HepG2 (cell line): ENCODE data around the gene ZNF343. TPM values are rescaled to one million over a fixed set of nuclear protein-coding genes. Genes with fewer than 3 reads are reported as not detected.

ENCODE experiments used
- ATF2 ChIP-seq: sonication (generic); formaldehyde crosslinking; IDR thresholded peaks from 2 replicates; pipeline ENCODE4 v1.4.0; 2020; ENCODE audit warnings: missing genetic modification reagents
- BORCS8-MEF2B ChIP-seq: sonication (generic); formaldehyde crosslinking; IDR thresholded peaks from 2 replicates; pipeline ENCODE4 v1.8.0; 2022; ENCODE audit warnings: mild to moderate bottlenecking, missing genetic modification reagents
- DRAP1 ChIP-seq: IDR thresholded peaks from 2 replicates; pipeline ENCODE4 v1.6.1; 2016; ENCODE audit warnings: missing genetic modification reagents, missing compliant biosample characterization
- JUN ChIP-seq: sonication (generic); formaldehyde crosslinking; IDR thresholded peaks from 2 replicates; pipeline ENCODE4 v1.4.0; 2020; ENCODE audit warnings: mild to moderate bottlenecking, missing genetic modification reagents
- MTF2 ChIP-seq: sonication (generic); formaldehyde crosslinking; IDR thresholded peaks from 2 replicates; pipeline ENCODE4 v1.5.0; 2020; ENCODE audit warnings: missing genetic modification reagents, borderline replicate concordance
- NR0B2 ChIP-seq: sonication (generic); formaldehyde crosslinking; IDR thresholded peaks from 2 replicates; pipeline ENCODE4 v1.4.0; 2020; ENCODE audit warnings: mild to moderate bottlenecking, missing genetic modification reagents
- PITX1 ChIP-seq: sonication (generic); formaldehyde crosslinking; IDR thresholded peaks from 2 replicates; pipeline ENCODE4 v1.5.1; 2020; ENCODE audit warnings: mild to moderate bottlenecking, missing genetic modification reagents
- POLR2G ChIP-seq: fragments of 200-400 bp; formaldehyde crosslinking; IDR thresholded peaks from 2 replicates; pipeline ENCODE4 v1.6.1; 2018; ENCODE audit warnings: mild to moderate bottlenecking, low read depth, low read length, moderate library complexity
- SCMH1 ChIP-seq: sonication (generic); formaldehyde crosslinking; IDR thresholded peaks from 2 replicates; pipeline ENCODE4 v1.9.0; 2021; ENCODE audit warnings: missing genetic modification reagents, mild to moderate bottlenecking, borderline replicate concordance
- SIX4 ChIP-seq: sonication (generic); formaldehyde crosslinking; IDR thresholded peaks from 2 replicates; pipeline ENCODE4 v1.4.0; 2020; ENCODE audit warnings: missing genetic modification reagents
- SSRP1 ChIP-seq: IDR thresholded peaks from 2 replicates; pipeline ENCODE4 v1.6.1; 2016; ENCODE audit warnings: control low read depth
- ZEB1 ChIP-seq: IDR thresholded peaks from 2 replicates; pipeline ENCODE4 v1.6.1; 2012; ENCODE audit warnings: mild to moderate bottlenecking, low read depth, inconsistent platforms; ENCODE audit not compliant: insufficient replicate concordance
- ZFP37 ChIP-seq: sonication (generic); formaldehyde crosslinking; IDR thresholded peaks from 2 replicates; pipeline ENCODE4 v1.4.0; 2020; ENCODE audit warnings: missing genetic modification reagents, borderline replicate concordance
- ZNF564 ChIP-seq: sonication (generic); formaldehyde crosslinking; IDR thresholded peaks from 2 replicates; pipeline ENCODE4 v1.8.1; 2023; ENCODE audit warnings: mild to moderate bottlenecking, missing genetic modification reagents
- ZNF709 ChIP-seq: sonication (generic); formaldehyde crosslinking; IDR thresholded peaks from 2 replicates; pipeline ENCODE4 v1.5.0; 2020; ENCODE audit warnings: mild to moderate bottlenecking, missing genetic modification reagents
- ZNF737 ChIP-seq: sonication (generic); formaldehyde crosslinking; IDR thresholded peaks from 2 replicates; pipeline ENCODE4 v1.5.0; 2020; ENCODE audit warnings: missing genetic modification reagents, mild to moderate bottlenecking, borderline replicate concordance
- ZNF761 ChIP-seq: sonication (generic); formaldehyde crosslinking; conservative IDR thresholded peaks from 2 replicates; pipeline ENCODE4 v1.4.0; 2020; ENCODE audit warnings: mild to moderate bottlenecking, missing genetic modification reagents
- ZSCAN29 ChIP-seq: sonication (generic); formaldehyde crosslinking; conservative IDR thresholded peaks from 2 replicates; pipeline ENCODE4 v1.4.0; 2020; ENCODE audit warnings: mild to moderate bottlenecking, missing genetic modification reagents
- polyA plus RNA-seq, 8 experiments: library from polyadenylated mRNA; depleted of rRNA in 3 of 8; stranded (reverse) in 7 of 8; unstranded in 1 of 8; fragments of >200 nt; fragmentation: Illumina TruSeq in 4 of 8; extraction: Trizol in 4 of 8; gene quantifications; 2 replicates each; pipeline versions ENCODE4 v1.2.1 to v1.2.3, GENCODE V29; 2011 to 2016; ENCODE audit warnings: low read depth in 4 of 8, missing spikeins in 1 of 8, mixed read lengths in 1 of 8; ENCODE audit not compliant: insufficient read depth in 1 of 8
- total RNA-seq, 5 experiments: library from RNA; depleted of rRNA; stranded (reverse); fragments of >200 nt; fragmentation: Illumina TruSeq; extraction: Trizol; gene quantifications; 2 replicates each; pipeline ENCODE4 v1.2.3, GENCODE V29; 2016; ENCODE audit warnings: low read depth in 1 of 5
- TF ChIP-seq, protein P1 (sequence below): sonication (generic); formaldehyde crosslinking; IDR thresholded peaks from 2 replicates; pipeline ENCODE4 v1.8.1; 2023; ENCODE audit warnings: missing genetic modification reagents, inconsistent platforms, borderline replicate concordance
- TF ChIP-seq, protein P2 (sequence below): sonication (generic); formaldehyde crosslinking; IDR thresholded peaks from 2 replicates; pipeline ENCODE4 v1.5.0; 2020; ENCODE audit warnings: missing genetic modification reagents
- TF ChIP-seq, protein P3 (sequence below): sonication (generic); formaldehyde crosslinking; IDR thresholded peaks from 2 replicates; pipeline ENCODE4 v1.8.1; 2023; ENCODE audit warnings: mild to moderate bottlenecking, missing genetic modification reagents, borderline replicate concordance
- TF ChIP-seq, protein P4 (sequence below): sonication (generic); formaldehyde crosslinking; IDR thresholded peaks from 2 replicates; pipeline ENCODE4 v1.9.0; 2021; ENCODE audit warnings: missing genetic modification reagents, mild to moderate bottlenecking, borderline replicate concordance

The ZNF343 gene
- total and polyA plus RNA-seq, 2 of the 13 experiments (the other 11 are each of a cell fraction or from before 2014, with no cell fraction given) = 16.4 to 22.1 TPM

DNA sequence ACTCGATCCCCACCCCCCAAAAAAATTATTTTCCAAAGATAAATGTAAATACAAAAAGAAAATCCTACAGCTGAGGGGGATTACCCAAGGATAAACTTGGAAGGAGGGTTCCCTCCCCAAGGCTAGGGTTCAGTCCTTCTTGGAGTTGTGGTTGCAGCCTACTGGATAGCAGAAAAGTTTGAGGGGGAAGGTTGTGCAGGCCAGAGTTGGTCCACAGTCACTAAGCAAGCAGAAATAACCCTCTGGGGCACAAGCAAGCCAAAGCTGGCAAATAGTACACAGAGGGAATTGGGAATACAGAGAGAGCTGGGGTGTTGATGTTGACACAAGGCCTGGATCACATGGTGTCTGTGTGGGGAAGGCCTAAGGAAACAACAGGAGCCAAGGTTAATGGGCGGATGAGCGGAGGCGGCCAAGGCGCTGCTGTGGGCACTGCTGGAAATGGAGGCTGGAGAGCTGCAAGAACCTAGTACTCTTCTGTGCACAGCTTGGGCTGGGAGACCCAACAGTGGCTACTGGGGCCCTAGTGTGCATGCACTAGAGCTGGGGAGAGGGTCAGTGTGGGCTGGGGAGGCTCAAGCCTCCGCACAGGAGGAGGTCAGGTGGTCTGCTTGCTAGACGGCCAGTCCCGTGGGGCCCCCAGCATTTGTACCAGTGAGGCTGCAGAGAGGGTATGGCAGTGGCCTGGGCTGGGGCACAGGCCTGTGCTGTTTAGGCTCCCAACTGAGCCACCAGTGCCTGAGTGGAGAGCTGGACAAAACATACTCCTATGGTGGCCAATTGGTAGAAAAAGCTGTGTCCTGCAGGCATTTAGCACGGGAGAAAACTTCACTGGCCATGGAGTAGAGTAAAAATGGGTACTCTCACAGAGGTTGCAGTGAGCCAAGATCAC, 32.6 kb downstream of the ZNF343 start (continued):
- 0 out of 2 replicates have a peak, but pooled peaks have one; percentile 52 for TF ChIP-seq NR0B2 (CRISPR knock-in tag)
- TF ChIP-seq SCMH1 (CRISPR knock-in tag) = no peak
- TF ChIP-seq JUN (CRISPR knock-in tag) = no peak
- TF ChIP-seq MTF2 (CRISPR knock-in tag) = 0 out of 2 replicates have a peak, but pooled peaks have one; percentile 19
- peak; percentile 71 for TF ChIP-seq ATF2
- TF ChIP-seq, protein P1, sequence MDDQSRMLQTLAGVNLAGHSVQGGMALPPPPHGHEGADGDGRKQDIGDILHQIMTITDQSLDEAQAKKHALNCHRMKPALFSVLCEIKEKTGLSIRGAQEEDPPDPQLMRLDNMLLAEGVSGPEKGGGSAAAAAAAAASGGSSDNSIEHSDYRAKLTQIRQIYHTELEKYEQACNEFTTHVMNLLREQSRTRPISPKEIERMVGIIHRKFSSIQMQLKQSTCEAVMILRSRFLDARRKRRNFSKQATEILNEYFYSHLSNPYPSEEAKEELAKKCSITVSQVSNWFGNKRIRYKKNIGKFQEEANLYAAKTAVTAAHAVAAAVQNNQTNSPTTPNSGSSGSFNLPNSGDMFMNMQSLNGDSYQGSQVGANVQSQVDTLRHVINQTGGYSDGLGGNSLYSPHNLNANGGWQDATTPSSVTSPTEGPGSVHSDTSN (CRISPR knock-in tag) = no peak
- TF ChIP-seq ZSCAN29 (CRISPR knock-in tag) = peak; percentile 67; the same call in 1 of the 2 replicates
- TF ChIP-seq ZFP37 (CRISPR knock-in tag) = peak; percentile 58; the same call in 1 of the 2 replicates
- no peak for TF ChIP-seq POLR2G
- TF ChIP-seq SSRP1 (CRISPR knock-in tag) = peak; percentile 78
- TF ChIP-seq, protein P2, sequence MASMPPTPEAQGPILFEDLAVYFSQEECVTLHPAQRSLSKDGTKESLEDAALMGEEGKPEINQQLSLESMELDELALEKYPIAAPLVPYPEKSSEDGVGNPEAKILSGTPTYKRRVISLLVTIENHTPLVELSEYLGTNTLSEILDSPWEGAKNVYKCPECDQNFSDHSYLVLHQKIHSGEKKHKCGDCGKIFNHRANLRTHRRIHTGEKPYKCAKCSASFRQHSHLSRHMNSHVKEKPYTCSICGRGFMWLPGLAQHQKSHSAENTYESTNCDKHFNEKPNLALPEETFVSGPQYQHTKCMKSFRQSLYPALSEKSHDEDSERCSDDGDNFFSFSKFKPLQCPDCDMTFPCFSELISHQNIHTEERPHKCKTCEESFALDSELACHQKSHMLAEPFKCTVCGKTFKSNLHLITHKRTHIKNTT = no peak
- TF ChIP-seq ZNF564 (CRISPR knock-in tag) = 0 out of 2 replicates have a peak, but pooled peaks have one; percentile 81
- TF ChIP-seq PITX1 (CRISPR knock-in tag) = peak; percentile 88
- peak; percentile 66; the same call in 1 of the 2 replicates for TF ChIP-seq SIX4 (CRISPR knock-in tag)
- TF ChIP-seq ZNF761 (CRISPR knock-in tag) = 0 out of 2 replicates have a peak, but pooled peaks have one; percentile 47
- TF ChIP-seq DRAP1 (CRISPR knock-in tag) = peak; percentile 85
- TF ChIP-seq ZEB1 = no peak
- TF ChIP-seq, protein P3, sequence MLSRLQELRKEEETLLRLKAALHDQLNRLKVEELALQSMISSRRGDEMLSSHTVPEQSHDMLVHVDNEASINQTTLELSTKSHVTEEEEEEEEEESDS (CRISPR knock-in tag) = no peak
- peak; percentile 31; the same call in 1 of the 2 replicates for TF ChIP-seq ZNF709
- TF ChIP-seq, protein P4, sequence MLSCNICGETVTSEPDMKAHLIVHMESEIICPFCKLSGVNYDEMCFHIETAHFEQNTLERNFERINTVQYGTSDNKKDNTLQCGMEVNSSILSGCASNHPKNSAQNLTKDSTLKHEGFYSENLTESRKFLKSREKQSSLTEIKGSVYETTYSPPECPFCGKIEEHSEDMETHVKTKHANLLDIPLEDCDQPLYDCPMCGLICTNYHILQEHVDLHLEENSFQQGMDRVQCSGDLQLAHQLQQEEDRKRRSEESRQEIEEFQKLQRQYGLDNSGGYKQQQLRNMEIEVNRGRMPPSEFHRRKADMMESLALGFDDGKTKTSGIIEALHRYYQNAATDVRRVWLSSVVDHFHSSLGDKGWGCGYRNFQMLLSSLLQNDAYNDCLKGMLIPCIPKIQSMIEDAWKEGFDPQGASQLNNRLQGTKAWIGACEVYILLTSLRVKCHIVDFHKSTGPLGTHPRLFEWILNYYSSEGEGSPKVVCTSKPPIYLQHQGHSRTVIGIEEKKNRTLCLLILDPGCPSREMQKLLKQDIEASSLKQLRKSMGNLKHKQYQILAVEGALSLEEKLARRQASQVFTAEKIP (CRISPR knock-in tag) = no peak
- TF ChIP-seq BORCS8-MEF2B = peak; percentile 91; the same call in 1 of the 2 replicates
- TF ChIP-seq ZNF737 = peak; percentile 76; the same call in 1 of the 2 replicates
